SU-DHL-6 (cell line): ENCODE results near the gene CUTA.

Experiments used
- H2AFZ ChIP-seq: fragments of 200-600 bp; sonication (generic); 2 replicates; pipeline ENCODE4 v1.6.1; 2014; ENCODE audit warnings: low read depth, mild to moderate bottlenecking, moderate library complexity, mixed read lengths, antibody characterized with exemption, low read length; ENCODE audit not compliant: severe bottlenecking
- H3F3A ChIP-seq: fragments of 200-600 bp; shearing (Covaris generic); 2 replicates; pipeline ENCODE4 v1.6.0; 2016; ENCODE audit warnings: antibody characterized with exemption, mild to moderate bottlenecking; ENCODE audit not compliant: insufficient read depth
- H3K27ac ChIP-seq: fragments of 200-600 bp; sonication (generic); 2 replicates; pipeline ENCODE4 v1.5.1; 2016; ENCODE audit warnings: low read depth, mild to moderate bottlenecking, low read length, moderate library complexity, mixed read lengths
- H3K27me3 ChIP-seq: fragments of 200-600 bp; sonication (generic), shearing (Covaris generic); 2 replicates; pipeline ENCODE4 v1.6.0; 2014; ENCODE audit warnings: mild to moderate bottlenecking, low read length
- H3K36me3 ChIP-seq: fragments of 200-600 bp; sonication (generic); 2 replicates; pipeline ENCODE4 v1.6.1; 2014; ENCODE audit warnings: mild to moderate bottlenecking, low read length, mixed read lengths
- H3K4me2 ChIP-seq: fragments of 300-600, 200-600 bp; shearing (Covaris generic), sonication (generic); 2 replicates; pipeline ENCODE4 v1.6.0; 2014; ENCODE audit warnings: low read length, low read depth, mild to moderate bottlenecking; ENCODE audit not compliant: poor library complexity, severe bottlenecking
- H3K4me3 ChIP-seq: fragments of 200-600 bp; sonication (generic); 2 replicates; pipeline ENCODE4 v1.5.1; 2014; ENCODE audit warnings: antibody characterized with exemption, low read length, mild to moderate bottlenecking, mixed read lengths; ENCODE audit not compliant: insufficient read depth, poor library complexity, severe bottlenecking
- H3K79me2 ChIP-seq: fragments of 200-600 bp; sonication (generic); 2 replicates; pipeline ENCODE4 v1.6.1; 2014; ENCODE audit warnings: mild to moderate bottlenecking, low read length, moderate library complexity; ENCODE audit not compliant: insufficient read depth
- H3K9ac ChIP-seq: fragments of 200-600 bp; sonication (generic); 2 replicates; pipeline ENCODE4 v1.7.0; 2014; ENCODE audit warnings: mild to moderate bottlenecking, low read length
- H3K9me2 ChIP-seq: fragments of 200-600 bp; sonication (generic); replicated peaks from 2 replicates; pipeline ENCODE4 v1.6.1; 2014; ENCODE audit warnings: low read length; ENCODE audit not compliant: insufficient read depth
- H3K9me3 ChIP-seq: fragments of 200-600 bp; sonication (generic); 2 replicates; pipeline ENCODE4 v1.6.1; 2014; ENCODE audit warnings: low read length, mixed read lengths; ENCODE audit not compliant: insufficient read depth
- H4K20me1 ChIP-seq: fragments of 200-600 bp; sonication (generic); 2 replicates; pipeline ENCODE4 v1.6.1; 2014; ENCODE audit warnings: low read depth, mild to moderate bottlenecking, antibody characterized with exemption, low read length, moderate library complexity, mixed read lengths
- CTCF ChIP-seq: fragments of 200-600 bp; sonication (generic); IDR thresholded peaks from one replicate; pipeline ENCODE4 v1.5.1; 2017; ENCODE audit warnings: antibody characterized with exemption, mild to moderate bottlenecking, low read length, moderate library complexity; ENCODE audit not compliant: insufficient read depth, poor library complexity, severe bottlenecking
- EZH2phosphoT487 ChIP-seq: fragments of 200-600 bp; sonication (generic), shearing (Covaris generic); conservative IDR thresholded peaks from 2 replicates; pipeline ENCODE4 v1.6.1; 2018; ENCODE audit warnings: mild to moderate bottlenecking, antibody characterized with exemption, low read length, moderate library complexity, mixed read lengths

CUTA gene

GRCh38 chr6:33455051-33455450 lies 37.1 kb upstream of the CUTA start:
- Histone ChIP-seq H2AFZ (peak overlapping the region; percentile 82), H3K79me2 (peaks cover 19% of the 10 kb centered on the region; the same call in 1 of the 2 replicates), H3K36me3 (no peaks in the 10 kb centered on the region), H4K20me1 (no peaks in the 10 kb centered on the region), H3K27ac (no peak overlapping the region), H3K9me3 (no peaks in the 10 kb centered on the region), H3K27me3 (no peaks in the 10 kb centered on the region), H3F3A (no peaks in the 10 kb centered on the region), H3K9ac (peak overlapping the region; percentile 80), H3K4me2 (peak overlapping the region; percentile 83), H3K4me3 (peak overlapping the region; percentile 84), H3K9me2 (no peaks in the 10 kb centered on the region)
- TF ChIP-seq EZH2phosphoT487 (no peak), CTCF (no peak)

- peaks cover 19% of the 10 kb centered on the region; the same call in 1 of the 2 replicates for H3K79me2 ChIP-seq
- H3K4me3 ChIP-seq = peak within 1 kb of the TSS; percentile 84
- H4K20me1 ChIP-seq = no peaks in the 10 kb centered on the region
- no peaks in the 10 kb centered on the region for H3K36me3 ChIP-seq
- H3F3A ChIP-seq = no peaks in the 10 kb centered on the region
- H3K27me3 ChIP-seq = no peaks in the 10 kb centered on the region
- H3K9me3 ChIP-seq = no peaks in the 10 kb centered on the region
- H2AFZ ChIP-seq = peak within 1 kb of the TSS; percentile 82
- H3K4me2 ChIP-seq = peak within 1 kb of the TSS; percentile 83
- H3K27ac ChIP-seq = peak within 1 kb of the TSS; percentile 6; the same call in 1 of the 2 replicates
- no peaks in the 10 kb centered on the region for H3K9me2 ChIP-seq
- TF ChIP-seq EZH2phosphoT487 (no peak), CTCF (no peak)
- peak within 1 kb of the TSS; percentile 80 for H3K9ac ChIP-seq
Measured at GRCh38 chr6:33454009-33454946, 36.4 kb upstream of the CUTA start, which contains the start of gene ZBTB9. ZBTB9 (plus strand) TSS chr6:33454576; CDS start chr6:33455101, 525 bp downstream.

GRCh38 chr6:33453393-33454008 lies 35.6 kb upstream of the CUTA start:
- Histone ChIP-seq H3K27me3 (no peaks in the 10 kb centered on the region), H2AFZ (peak overlapping the region; percentile 82), H3K4me2 (peak overlapping the region; percentile 83), H3K4me3 (peak overlapping the region; percentile 84), H3K27ac (0 out of 2 replicates have a peak overlapping the region, but pooled peaks have one; percentile 6), H3K9ac (peak overlapping the region; percentile 80), H3K36me3 (no peaks in the 10 kb centered on the region), H3K79me2 (peaks cover 19% of the 10 kb centered on the region; the same call in 1 of the 2 replicates), H3K9me3 (no peaks in the 10 kb centered on the region), H3F3A (no peaks in the 10 kb centered on the region), H3K9me2 (no peaks in the 10 kb centered on the region), H4K20me1 (no peaks in the 10 kb centered on the region)
- TF ChIP-seq CTCF (no peak), EZH2phosphoT487 (no peak)
